Mucosa of stomach (tissue), 1 donor: ENCODE results near the gene UBR7.
"Not testable (repeated sequence)": the region's sequence is repeated elsewhere in the genome, so short reads cannot be mapped to it uniquely, and the experiment has no call there.

Experiments used
- H3K27me3 ChIP-seq: one replicate; pipeline ENCODE4 v1.7.0; 2013; ENCODE audit warnings: mild to moderate bottlenecking, low read length; ENCODE audit not compliant: control insufficient read depth, insufficient read depth
- H3K36me3 ChIP-seq: one replicate; pipeline ENCODE4 v1.7.0; 2013; ENCODE audit warnings: low read length; ENCODE audit not compliant: control insufficient read depth, insufficient read depth
- H3K4me1 ChIP-seq: one replicate; pipeline ENCODE4 v1.7.0; 2013; ENCODE audit warnings: mild to moderate bottlenecking, low read length; ENCODE audit not compliant: control insufficient read depth, insufficient read depth
- H3K4me3 ChIP-seq: one replicate; pipeline ENCODE4 v1.7.0; 2013; ENCODE audit warnings: low read length
- H3K9ac ChIP-seq: one replicate; pipeline ENCODE4 v1.7.0; 2013; ENCODE audit warnings: mild to moderate bottlenecking, low read length, moderate library complexity
- H3K9me3 ChIP-seq: one replicate; pipeline ENCODE4 v1.7.0; 2013; ENCODE audit warnings: mild to moderate bottlenecking, low read length, moderate library complexity; ENCODE audit not compliant: control insufficient read depth
- donor health status: Pancreatic carcinoma.

UBR7 gene, protein sequence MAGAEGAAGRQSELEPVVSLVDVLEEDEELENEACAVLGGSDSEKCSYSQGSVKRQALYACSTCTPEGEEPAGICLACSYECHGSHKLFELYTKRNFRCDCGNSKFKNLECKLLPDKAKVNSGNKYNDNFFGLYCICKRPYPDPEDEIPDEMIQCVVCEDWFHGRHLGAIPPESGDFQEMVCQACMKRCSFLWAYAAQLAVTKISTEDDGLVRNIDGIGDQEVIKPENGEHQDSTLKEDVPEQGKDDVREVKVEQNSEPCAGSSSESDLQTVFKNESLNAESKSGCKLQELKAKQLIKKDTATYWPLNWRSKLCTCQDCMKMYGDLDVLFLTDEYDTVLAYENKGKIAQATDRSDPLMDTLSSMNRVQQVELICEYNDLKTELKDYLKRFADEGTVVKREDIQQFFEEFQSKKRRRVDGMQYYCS

DNA sequence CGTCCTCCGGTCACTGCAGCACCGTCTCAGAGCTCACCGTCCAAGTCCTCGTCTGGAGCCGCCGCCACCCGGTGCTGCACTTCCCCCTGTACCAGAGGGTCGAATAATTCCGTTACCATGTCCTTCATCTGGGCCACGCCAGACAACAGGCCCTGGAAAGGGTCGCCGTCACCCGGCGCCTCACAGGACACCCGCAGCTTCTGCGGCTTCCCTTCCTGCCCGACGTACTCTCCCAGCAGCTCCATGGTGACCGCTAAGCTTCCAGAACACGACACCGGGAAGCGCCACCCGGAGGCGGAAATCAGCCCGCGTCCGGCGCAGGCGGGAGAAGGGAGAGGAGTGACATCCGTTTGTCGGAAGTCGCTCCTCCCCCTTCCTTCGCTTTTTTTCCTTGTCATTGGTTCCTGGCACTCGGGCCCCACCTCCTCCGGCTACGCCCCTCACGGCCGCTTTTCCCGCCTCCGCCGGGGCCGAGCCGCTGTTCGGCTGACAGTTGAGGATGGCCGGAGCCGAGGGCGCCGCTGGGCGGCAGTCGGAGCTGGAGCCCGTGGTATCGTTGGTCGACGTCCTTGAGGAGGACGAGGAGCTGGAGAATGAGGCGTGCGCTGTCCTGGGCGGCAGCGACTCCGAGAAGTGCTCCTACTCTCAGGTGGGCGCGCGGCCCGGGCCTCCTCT, at the start of gene UBR7, which contains the start of gene GON7:
TSS of gene UBR7 (plus strand) at position 464 of the 675 bp plus-strand sequence. CDS start at position 500, 36 bp downstream.
TSS of gene GON7 (minus strand) at position 273 of the 675 bp plus-strand sequence. CDS start at position 245, 28 bp downstream.
- H3K4me1 ChIP-seq, result peaks cover 8% of the 10 kb centered on the region
- H3K4me3 ChIP-seq, result peak within 1 kb of the TSS; percentile 31
- no peaks in the 10 kb centered on the region for H3K36me3 ChIP-seq
- H3K27me3 ChIP-seq, result no peaks in the 10 kb centered on the region
- peak within 1 kb of the TSS; percentile 76 for H3K9ac ChIP-seq
- no peaks in the 10 kb centered on the region for H3K9me3 ChIP-seq

DNA sequence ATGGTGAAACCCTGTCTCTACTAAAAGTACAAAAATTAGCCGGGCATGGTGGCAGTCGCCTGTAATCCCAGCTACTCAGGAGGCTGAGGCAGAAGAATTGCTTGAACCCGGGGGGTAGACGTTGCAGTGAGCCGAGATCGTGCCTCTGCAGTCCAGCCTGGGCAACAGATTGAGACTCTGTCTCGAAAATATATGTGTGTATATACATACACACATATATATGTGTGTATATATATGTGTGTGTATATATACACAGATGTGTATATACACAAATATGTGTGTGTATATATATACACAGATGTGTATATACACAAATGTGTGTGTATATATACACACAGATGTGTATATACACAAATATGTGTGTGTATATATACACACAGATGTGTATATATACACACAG, 48.7 kb upstream of the UBR7 start:
- H3K9ac ChIP-seq, H3K4me3 ChIP-seq, H3K4me1 ChIP-seq, H3K9me3 ChIP-seq, H3K36me3 ChIP-seq, H3K27me3 ChIP-seq: not testable (repeated sequence)

DNA sequence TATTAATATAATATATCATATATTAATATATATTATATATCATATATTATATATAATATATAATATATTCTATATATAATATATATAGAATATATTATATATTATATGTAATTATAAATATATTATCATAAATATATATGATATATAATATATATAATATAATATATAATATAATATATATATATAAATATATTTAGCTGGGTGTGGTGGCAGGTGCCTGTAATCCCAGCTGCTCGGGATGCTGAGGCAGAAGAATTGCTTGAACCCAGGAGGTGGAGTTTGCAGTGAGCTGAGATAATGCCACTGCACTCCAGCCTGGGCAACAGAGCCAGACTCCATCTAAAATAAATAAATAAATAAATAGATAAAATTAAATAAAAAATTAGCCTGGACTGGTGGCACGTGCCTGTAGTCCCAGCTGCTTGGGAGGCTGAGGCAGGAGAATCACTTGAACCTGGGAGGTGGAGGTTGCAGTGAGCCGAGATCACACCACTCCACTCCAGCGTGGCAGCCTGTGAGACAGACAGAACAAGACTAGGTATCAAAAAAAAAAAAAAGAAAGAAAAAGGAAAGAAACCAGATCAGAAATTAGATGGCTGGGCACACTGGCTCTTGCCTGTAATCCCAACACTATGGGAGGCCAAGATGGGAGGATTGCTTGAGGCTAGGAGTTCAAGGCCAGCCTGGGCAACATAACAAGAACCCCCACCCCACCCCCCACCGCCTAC, 47.3 kb upstream of the UBR7 start:
- not testable (repeated sequence) for H3K4me3 ChIP-seq, H3K9me3 ChIP-seq, H3K27me3 ChIP-seq, H3K36me3 ChIP-seq, H3K9ac ChIP-seq, H3K4me1 ChIP-seq

DNA sequence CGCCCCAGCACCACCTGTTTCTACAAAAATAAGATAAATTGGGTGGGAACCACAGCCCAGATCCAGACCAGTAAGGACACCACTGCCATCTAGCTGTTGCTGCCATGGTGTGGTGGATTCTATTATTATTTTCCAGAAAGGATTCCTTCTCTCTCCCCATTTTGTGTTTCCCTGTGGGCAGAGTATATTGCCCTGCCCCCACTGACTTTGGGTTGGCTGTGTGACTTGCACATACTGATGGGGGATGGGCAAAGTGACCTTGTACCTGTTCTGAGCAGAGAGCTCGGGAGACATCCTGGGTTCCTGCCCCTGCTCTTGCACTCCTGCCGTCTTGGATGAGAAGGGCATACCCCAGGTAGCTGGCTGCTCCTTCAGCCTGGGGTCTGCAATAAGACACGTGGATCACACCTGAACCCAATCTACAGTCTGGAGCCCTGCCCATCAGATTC, 46.7 kb upstream of the UBR7 start:
- Histone ChIP-seq H3K9ac (no peak overlapping the region), H3K27me3 (no peaks in the 10 kb centered on the region), H3K4me1 (no peaks in the 10 kb centered on the region), H3K4me3 (no peak overlapping the region), H3K9me3 (no peaks in the 10 kb centered on the region), H3K36me3 (no peaks in the 10 kb centered on the region)

DNA sequence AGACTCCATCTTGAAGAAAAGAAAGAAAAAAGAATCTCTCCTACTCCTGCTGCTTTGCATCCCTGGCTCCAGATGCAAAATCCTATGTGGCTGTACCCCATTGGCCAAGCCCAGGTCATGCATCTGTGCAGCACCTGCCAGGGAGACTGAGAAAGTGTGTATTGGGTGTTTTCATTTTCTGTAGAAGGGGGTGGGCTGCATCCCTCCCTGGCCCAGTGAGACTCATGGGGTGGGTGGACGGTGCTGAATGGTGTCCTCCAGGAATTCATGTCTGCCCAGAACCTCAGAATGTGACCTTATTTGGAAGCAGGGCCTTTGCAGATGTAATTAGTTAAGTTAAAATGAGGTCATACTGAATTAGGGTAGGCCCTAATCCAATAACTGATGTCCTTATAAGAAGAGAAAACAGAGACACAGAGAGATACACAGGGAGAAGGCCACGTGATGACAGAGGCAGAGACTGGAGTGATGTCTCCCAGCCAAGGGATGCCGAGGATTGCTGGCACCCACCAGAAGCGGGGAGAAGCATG, 45.6 kb upstream of the UBR7 start:
- no peaks in the 10 kb centered on the region for H3K27me3 ChIP-seq
- no peak overlapping the region for H3K9ac ChIP-seq
- H3K4me3 ChIP-seq, result no peak overlapping the region
- H3K9me3 ChIP-seq, result no peaks in the 10 kb centered on the region
- no peaks in the 10 kb centered on the region for H3K4me1 ChIP-seq
- H3K36me3 ChIP-seq, result no peaks in the 10 kb centered on the region

DNA sequence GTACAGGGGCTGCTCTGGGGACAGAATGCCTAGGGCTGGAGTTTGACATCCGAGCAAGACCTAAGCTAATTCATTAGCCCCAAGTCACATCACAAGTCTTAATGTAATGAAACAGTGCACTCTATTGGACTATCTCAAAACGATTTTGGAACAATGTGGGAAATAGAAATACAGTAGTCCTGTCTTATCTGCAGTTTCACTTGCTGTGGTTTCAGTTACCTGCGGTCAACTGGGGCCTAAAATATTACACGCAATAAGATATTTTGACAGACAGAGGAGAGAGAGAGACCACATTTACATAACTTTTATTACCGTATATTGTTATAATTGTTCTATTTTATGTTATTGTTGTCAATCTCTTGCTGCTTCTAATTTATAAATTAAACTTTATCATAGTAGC, 43.5 kb upstream of the UBR7 start:
- H3K9ac ChIP-seq, result no peak overlapping the region
- H3K36me3 ChIP-seq, result no peaks in the 10 kb centered on the region
- no peak overlapping the region for H3K4me3 ChIP-seq
- H3K4me1 ChIP-seq, result no peaks in the 10 kb centered on the region
- no peaks in the 10 kb centered on the region for H3K9me3 ChIP-seq
- H3K27me3 ChIP-seq, result no peaks in the 10 kb centered on the region

DNA sequence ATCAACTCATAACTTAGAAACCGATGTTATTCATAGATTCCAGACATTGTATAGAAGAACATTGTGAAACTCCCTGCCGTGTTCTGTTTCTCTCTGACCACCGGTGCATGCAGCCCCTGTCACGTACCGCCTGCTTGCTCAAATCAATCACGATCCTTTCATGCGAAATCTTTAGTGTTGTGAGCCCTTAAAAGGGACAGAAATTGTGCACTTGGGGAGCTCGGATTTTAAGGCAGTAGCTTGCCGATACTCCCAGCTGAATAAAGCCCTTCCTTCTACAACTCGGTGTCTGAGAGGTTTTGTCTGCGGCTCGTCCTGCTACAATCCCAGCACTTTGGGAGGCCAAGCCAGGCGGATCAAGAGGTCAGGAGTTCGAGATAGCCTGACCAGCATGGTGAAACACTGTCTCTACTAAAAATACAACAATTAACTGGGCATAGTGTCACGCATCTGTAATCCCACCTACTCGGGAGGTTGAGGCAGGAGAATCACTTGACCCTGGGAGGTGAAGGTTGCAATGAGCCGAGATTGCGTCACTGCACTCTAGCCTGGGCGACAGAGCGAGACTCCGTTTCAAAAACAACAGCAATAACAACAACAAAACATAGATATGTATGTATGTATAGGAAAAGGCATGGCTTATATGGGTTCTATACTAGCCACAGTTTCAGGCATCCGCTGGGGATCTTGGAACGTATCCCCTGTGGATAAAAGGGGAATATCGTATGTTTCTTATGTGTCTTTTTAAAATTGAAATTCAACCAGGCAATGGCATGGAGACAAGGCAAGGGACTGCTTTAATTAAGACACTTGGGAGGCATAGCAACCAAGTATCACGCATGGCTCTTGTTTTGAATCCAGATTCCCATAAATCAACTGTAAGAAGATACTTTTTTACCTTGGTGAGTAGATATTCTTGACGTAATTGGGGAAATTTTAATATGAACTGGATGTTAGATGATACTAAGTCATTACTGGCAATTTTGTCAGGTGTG, 41.5 kb upstream of the UBR7 start:
- not testable (repeated sequence) for H3K9ac ChIP-seq, H3K27me3 ChIP-seq, H3K4me1 ChIP-seq, H3K9me3 ChIP-seq, H3K4me3 ChIP-seq, H3K36me3 ChIP-seq

DNA sequence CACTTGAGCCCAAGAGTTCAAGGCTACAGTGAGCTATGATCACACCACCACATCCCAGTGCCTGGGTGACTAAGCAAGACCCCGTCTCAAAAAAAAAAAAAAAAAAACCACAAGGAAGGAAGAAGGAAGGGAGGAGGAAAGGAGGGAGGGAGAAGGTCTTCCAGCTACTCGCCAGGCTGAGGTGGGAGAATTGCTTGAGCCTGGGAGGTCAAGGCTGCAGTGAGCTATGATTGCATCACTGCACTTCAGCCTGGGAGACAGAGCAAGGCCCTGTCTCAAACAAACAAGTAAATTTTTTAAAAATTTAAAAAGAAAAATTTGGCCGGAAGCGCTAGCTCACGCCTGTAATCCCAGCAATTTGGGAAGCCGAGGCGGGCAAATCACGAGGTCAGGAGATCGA, 38.4 kb upstream of the UBR7 start:
- H3K4me3 ChIP-seq, H3K4me1 ChIP-seq, H3K27me3 ChIP-seq, H3K9ac ChIP-seq, H3K36me3 ChIP-seq, H3K9me3 ChIP-seq: not testable (repeated sequence)

DNA sequence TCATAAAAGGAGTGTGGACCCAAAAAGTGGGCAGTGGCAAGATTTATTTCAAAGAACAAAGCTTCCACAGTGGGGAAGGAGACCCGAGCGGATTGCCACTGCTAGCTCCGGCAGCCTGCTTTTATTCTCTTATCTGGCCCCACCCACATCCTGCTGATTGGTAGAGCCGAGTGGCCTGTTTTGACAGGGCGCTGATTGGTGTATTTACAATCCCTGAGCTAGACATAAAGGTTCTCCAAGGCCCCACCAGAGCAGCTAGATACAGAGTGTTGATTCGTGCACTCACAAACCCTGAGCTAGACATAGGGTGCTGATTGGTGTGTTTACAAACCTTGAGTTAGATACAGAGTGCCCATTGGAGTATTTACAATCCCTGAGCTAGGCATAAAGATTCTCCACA, 37.4 kb upstream of the UBR7 start:
- not testable (repeated sequence) for H3K27me3 ChIP-seq, H3K4me1 ChIP-seq, H3K9ac ChIP-seq, H3K9me3 ChIP-seq, H3K4me3 ChIP-seq, H3K36me3 ChIP-seq

DNA sequence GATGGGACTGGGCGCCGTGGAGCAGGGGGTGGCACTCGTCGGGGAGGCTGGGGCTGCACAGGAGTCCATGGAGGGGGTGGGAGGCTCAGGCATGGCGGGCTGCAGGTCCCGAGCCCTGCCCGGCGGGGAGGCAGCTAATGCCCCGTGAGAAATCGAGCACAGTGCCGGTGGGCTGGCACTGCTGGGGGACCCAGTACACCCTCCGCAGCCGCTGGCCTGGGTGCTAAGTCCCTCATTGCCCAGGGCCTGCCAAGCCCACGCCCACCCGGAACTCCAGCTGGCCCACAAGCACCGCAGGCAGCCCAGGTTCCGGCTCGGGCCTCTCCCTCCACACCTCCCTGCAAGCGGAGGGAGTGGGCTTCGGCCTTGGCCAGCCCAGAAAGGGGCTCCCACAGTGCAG, 36.9 kb upstream of the UBR7 start:
- H3K27me3 ChIP-seq, H3K9ac ChIP-seq, H3K9me3 ChIP-seq, H3K36me3 ChIP-seq, H3K4me3 ChIP-seq, H3K4me1 ChIP-seq: not testable (repeated sequence)

DNA sequence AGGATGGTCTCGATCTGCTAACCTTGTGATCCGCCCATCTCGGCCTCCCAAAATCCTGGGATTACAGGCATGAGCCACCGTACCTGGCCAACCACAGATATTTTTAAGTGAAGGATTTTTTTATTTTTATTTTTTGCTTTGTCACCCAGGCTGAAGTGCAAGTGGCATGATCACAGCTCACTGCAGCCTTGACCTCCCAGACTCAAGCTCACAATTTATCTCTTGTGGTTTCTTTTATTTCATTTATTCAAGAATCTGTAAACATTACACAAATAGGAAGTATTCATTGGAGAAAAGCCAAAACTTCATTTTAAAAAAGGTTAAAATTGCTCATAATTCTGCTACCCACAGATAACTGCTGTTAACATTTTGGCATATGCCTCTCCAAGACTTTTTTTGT, 35.7 kb upstream of the UBR7 start:
- Histone ChIP-seq H3K27me3 (no peaks in the 10 kb centered on the region), H3K4me1 (no peaks in the 10 kb centered on the region), H3K36me3 (no peaks in the 10 kb centered on the region), H3K4me3 (no peak overlapping the region), H3K9ac (no peak overlapping the region), H3K9me3 (no peaks in the 10 kb centered on the region)
